Sigmoid colon (tissue), 4 donors: ENCODE data around the gene LRP6.

ENCODE experiments used
- CTCF ChIP-seq, 4 experiments: fragments of 450-650 bp in 3 of 4; fragments of 200-600 bp in 1 of 4; IDR thresholded peaks; one replicate each; pipeline ENCODE4 v1.5.1; 2016 to 2019; ENCODE audit warnings: antibody characterized with exemption in 4 of 4, mild to moderate bottlenecking in 3 of 4, moderate library complexity in 2 of 4
- EP300 ChIP-seq, 4 donors: sonication (generic); formaldehyde crosslinking; IDR thresholded peaks; one replicate each; pipeline ENCODE4 v1.6.1; 2017; ENCODE audit warnings: antibody characterized with exemption in 4 of 4
- POLR2A ChIP-seq, 2 donors: fragments of 450-650 bp; IDR thresholded peaks; one replicate each; pipeline ENCODE4 v1.6.1; 2016; ENCODE audit warnings: antibody characterized with exemption in 2 of 2, mild to moderate bottlenecking in 2 of 2, moderate library complexity in 2 of 2
- POLR2AphosphoS5 ChIP-seq, 4 donors: sonication (generic); formaldehyde crosslinking; IDR thresholded peaks; one replicate each; pipeline ENCODE4 v1.6.1; 2017; ENCODE audit warnings: antibody characterized with exemption in 4 of 4

GRCh38 chr12:12195516-12195915 lies 71.3 kb downstream of the LRP6 start:
- TF ChIP-seq CTCF (IDR thresholded peaks at IDR 0.05): no peak
- no peak for TF ChIP-seq POLR2A (IDR thresholded peaks at IDR 0.05)
- no peak for TF ChIP-seq EP300 (IDR thresholded peaks at IDR 0.05)
- TF ChIP-seq POLR2AphosphoS5 (IDR thresholded peaks at IDR 0.05): no peak
